Omental fat pad (tissue), 4 donors: Measurements from ENCODE around the gene SMIM41. TPM values are rescaled to one million over a fixed set of nuclear protein-coding genes. Genes with fewer than 3 reads are reported as not detected.
A peak's percentile ranks its signal among the peaks of the same experiment; 100 is the strongest.

Experiments
- ATAC-seq: fragments of 150-250 bp; one replicate; pipeline ENCODE4 v1.9.1; 2016; ENCODE audit warnings: mild to moderate bottlenecking, moderate library complexity; ENCODE audit not compliant: low FRiP score
- DNase-seq: peaks from one replicate; pipeline ENCODE4 v3.0.0-alpha.2; 2019; ENCODE audit warnings: low spot score
- total RNA-seq, 4 donors: library from RNA; depleted of rRNA; stranded (reverse); fragments of >200 nt; gene quantifications; one replicate each; pipeline ENCODE4 v1.1.0, GENCODE V29; 2016
- TF ChIP-seq, protein P1 (sequence below), 3 donors: fragments of 450-650 bp; IDR thresholded peaks; one replicate each; pipeline ENCODE4 v1.5.1; 2016 to 2017; ENCODE audit warnings: antibody characterized with exemption in 3 of 3, mild to moderate bottlenecking in 3 of 3, moderate library complexity in 2 of 3

Gene SMIM41
- total RNA-seq, 4 donors from 2014 or later: 1.1 to 1.9 (median 1.1) TPM; not detected in 1

DNA sequence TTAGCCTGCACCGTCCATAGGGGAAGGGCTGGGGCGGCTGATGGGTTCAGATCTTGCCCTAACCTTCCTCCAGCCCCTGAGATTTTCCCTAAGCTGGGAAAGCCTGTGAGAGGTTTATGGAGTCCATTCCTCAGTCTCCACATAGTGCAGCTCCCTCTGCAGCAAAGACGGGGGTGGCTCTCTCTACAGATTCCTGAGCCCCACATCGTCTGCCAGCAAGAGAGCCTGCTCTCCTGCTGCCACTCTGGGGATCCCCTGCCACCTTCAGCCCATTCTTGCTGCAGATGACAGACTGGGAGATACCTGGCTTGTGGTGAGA lies 3.1 kb downstream of the SMIM41 start:
- TF ChIP-seq, protein P1, sequence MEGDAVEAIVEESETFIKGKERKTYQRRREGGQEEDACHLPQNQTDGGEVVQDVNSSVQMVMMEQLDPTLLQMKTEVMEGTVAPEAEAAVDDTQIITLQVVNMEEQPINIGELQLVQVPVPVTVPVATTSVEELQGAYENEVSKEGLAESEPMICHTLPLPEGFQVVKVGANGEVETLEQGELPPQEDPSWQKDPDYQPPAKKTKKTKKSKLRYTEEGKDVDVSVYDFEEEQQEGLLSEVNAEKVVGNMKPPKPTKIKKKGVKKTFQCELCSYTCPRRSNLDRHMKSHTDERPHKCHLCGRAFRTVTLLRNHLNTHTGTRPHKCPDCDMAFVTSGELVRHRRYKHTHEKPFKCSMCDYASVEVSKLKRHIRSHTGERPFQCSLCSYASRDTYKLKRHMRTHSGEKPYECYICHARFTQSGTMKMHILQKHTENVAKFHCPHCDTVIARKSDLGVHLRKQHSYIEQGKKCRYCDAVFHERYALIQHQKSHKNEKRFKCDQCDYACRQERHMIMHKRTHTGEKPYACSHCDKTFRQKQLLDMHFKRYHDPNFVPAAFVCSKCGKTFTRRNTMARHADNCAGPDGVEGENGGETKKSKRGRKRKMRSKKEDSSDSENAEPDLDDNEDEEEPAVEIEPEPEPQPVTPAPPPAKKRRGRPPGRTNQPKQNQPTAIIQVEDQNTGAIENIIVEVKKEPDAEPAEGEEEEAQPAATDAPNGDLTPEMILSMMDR (IDR thresholded peaks at IDR 0.05): no peak
- no peak for ATAC-seq
- DNase-seq: no peak

DNA sequence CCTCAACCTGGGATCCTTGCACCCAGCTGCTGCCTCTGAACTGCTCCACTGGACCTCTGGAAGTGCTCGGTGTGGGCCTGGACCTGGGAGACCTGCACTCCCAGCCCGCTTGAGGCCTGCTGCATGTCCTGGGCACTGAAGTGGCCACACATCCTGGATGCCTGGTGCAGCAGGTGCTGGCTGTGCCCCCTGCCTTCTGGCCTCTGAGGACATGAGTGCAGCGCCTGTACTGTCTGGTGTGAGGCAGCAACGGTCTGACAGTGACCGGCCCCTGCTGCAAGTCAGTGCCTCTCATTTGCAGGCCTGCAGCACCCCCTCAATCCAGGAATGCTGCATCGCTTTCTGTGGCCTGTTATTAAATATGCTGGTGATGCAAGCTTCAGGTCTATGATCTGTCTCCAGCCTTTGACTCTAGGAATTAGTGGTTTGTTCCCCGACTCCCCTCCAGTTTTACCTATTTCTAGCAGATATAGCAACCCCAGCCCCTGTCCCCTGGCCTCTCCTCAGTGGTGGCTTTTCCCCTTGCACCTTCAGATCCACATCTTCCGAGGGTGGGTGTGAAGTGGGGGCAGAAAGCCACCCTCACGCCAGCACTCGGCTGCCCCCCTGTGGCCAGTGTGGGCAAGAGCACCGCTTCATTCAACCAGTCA lies 3.6 kb downstream of the SMIM41 start:
- TF ChIP-seq, protein P1 (IDR thresholded peaks at IDR 0.05): peak in 2 of 3 donors; percentile 68 to 71
- DNase-seq (no peak), ATAC-seq (peak; percentile 70)

DNA sequence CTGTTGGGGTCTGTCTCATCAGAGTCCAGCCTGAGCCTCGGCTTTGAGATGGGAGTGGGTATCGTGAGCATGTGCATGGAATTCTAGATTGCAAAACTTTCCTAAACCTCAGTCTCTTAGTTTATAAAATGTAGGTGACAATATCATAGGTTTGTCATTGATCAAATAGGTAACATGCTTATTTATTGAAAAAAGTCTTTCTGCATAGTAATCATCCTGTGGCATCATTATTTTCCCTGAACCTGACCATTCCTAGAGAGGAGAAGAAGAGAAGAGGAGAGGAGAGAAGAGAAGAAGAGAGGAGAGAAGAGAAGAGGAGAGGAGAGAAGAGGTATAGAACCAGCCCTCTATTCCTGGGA lies 4.1 kb downstream of the SMIM41 start:
- TF ChIP-seq, protein P1 (IDR thresholded peaks at IDR 0.05): no peak
- ATAC-seq: no peak
- no peak for DNase-seq

DNA sequence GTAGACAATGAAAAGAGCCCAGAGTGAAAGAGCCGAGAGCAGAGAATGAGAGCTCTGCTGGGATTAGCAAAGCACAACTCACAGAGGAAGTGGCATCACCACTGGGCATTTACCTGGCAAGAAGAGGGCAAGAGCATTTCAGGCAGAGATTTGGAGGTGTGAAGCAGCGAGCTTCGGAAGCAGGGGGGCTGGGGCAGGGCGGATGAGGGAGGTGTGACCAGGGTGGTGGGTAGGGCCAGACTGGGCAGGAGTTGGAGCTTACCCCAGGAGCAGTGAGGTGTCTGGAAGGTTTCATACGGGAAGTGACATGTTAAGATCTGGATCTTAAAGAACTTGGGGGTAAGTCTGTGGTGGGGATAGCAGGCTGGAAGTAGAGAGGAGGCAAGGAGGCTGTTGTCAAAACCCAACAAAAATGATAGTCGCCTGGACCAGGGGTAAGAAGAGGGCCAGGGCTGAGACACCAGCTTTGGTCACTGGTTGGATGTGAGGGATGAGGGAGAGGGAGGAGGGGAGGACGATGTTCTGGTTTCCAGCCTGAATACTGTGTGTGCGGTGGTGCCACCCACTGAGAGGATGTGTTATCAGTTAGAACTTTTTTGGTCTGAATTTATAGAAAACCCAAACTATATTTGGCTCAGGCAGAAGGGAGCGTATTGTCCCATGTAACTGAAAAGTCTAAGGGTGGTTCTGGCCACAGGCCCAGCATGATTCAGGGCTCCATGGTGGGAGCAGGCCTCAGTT lies 5.2 kb downstream of the SMIM41 start:
- no peak for DNase-seq
- no peak for ATAC-seq
- TF ChIP-seq, protein P1 (IDR thresholded peaks at IDR 0.05): no peak

DNA sequence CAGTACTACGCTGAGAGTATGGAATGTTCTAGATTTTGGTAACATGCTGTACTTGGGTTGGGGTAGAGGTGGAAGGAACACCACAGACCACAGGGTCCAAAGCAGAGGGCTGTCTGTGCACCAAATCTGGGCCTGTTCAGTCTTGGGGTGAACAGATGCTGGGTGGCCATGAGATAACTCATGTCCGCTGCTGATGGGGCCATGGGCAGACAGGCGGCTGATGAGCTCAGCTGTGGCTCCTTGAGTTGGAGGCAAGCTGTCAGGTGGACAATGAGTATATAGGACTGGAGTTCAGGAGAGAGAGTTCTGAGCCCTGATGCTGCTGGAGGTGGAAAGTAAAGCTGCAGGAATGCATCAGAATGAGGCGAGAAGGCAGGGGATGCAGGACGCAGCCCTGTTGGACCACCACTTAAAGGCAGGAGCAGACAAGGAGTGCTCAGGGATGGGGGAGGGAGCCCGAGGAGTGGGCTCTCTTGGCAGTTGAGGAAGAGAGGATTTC lies 6.2 kb downstream of the SMIM41 start:
- TF ChIP-seq, protein P1 (IDR thresholded peaks at IDR 0.05): no peak
- ATAC-seq (no peak), DNase-seq (no peak)

DNA sequence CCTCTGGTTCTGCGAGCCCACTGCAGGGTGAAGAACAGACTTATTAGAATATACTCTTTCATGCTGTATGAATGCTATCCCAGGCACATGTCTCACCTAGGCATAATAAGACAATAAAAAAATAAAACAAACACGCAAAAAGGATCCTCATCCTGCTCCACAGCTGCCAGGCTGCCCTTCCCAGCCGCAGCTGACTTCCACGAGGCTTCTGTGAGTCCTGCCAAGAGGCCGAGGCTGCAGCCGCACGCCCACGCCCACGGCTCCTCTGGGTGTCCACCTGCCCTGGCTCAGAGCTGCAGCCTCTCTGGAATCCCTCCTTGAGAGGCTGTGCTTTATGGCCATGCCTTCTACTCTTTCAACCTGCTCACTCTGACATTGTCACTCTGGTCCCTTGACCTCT lies 6.9 kb downstream of the SMIM41 start:
- DNase-seq (no peak), ATAC-seq (no peak)
- TF ChIP-seq, protein P1 (IDR thresholded peaks at IDR 0.05): no peak
